Suprapubic skin (tissue), 4 donors: Measurements from ENCODE around the gene DHRS4L2.
"Not testable (repeated sequence)": the region's sequence is repeated elsewhere in the genome, so short reads cannot be mapped to it uniquely, and the experiment has no call there.

Experiments used
- EP300 ChIP-seq: sonication (generic); formaldehyde crosslinking; IDR thresholded peaks from one replicate; pipeline ENCODE4 v1.6.1; 2017; ENCODE audit warnings: antibody characterized with exemption
- POLR2A ChIP-seq, 2 donors: fragments of 450-650 bp; IDR thresholded peaks; one replicate each; pipeline ENCODE4 v1.6.1; 2017; ENCODE audit warnings: antibody characterized with exemption in 2 of 2, mild to moderate bottlenecking in 2 of 2, moderate library complexity in 2 of 2
- POLR2AphosphoS5 ChIP-seq, 3 donors: sonication (generic); formaldehyde crosslinking; IDR thresholded peaks; one replicate each; pipeline ENCODE4 v1.6.1; 2017; ENCODE audit warnings: antibody characterized with exemption in 3 of 3
- TF ChIP-seq, protein P1 (sequence below), 2 donors: fragments of 200-600 bp in 1 of 2; fragments of 450-650 bp in 1 of 2; sonication (generic) in 1 of 2; IDR thresholded peaks; one replicate each; pipeline ENCODE4 v1.5.1; 2016 to 2019; ENCODE audit warnings: antibody characterized with exemption in 2 of 2, mild to moderate bottlenecking in 1 of 2, moderate library complexity in 1 of 2

DNA sequence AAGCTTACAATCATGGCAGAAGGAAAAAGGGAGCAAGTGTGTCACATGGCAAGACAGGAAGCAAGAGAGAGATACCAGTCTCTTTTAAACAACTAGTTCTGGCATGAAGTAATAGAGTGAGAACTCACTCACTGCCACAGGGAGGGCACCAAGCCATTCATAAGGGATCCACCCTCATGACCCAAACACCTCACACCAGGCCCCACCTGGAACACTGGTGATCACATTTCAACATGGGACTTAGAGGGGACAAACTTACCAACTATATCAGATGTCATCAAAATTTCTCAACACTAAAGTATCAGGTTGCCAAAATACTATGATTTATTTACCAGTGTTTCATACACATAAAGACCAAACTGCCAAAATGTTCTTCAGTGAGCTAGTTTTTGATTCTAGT is 27.8 kb upstream of the DHRS4L2 start:
- TF ChIP-seq POLR2A (IDR thresholded peaks at IDR 0.05); EP300; POLR2AphosphoS5 (IDR thresholded peaks at IDR 0.05): not testable (repeated sequence)
- TF ChIP-seq, protein P1, sequence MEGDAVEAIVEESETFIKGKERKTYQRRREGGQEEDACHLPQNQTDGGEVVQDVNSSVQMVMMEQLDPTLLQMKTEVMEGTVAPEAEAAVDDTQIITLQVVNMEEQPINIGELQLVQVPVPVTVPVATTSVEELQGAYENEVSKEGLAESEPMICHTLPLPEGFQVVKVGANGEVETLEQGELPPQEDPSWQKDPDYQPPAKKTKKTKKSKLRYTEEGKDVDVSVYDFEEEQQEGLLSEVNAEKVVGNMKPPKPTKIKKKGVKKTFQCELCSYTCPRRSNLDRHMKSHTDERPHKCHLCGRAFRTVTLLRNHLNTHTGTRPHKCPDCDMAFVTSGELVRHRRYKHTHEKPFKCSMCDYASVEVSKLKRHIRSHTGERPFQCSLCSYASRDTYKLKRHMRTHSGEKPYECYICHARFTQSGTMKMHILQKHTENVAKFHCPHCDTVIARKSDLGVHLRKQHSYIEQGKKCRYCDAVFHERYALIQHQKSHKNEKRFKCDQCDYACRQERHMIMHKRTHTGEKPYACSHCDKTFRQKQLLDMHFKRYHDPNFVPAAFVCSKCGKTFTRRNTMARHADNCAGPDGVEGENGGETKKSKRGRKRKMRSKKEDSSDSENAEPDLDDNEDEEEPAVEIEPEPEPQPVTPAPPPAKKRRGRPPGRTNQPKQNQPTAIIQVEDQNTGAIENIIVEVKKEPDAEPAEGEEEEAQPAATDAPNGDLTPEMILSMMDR (IDR thresholded peaks at IDR 0.05): not testable (repeated sequence)
